ENCODE data around the gene ZSCAN26.

GRCh38 chr6:28322661-28323060 lies 55.7 kb downstream of the ZSCAN26 start:
- no peak for TF ChIP-seq POLR2A (IDR thresholded peaks at IDR 0.05)
- TF ChIP-seq, protein P1, sequence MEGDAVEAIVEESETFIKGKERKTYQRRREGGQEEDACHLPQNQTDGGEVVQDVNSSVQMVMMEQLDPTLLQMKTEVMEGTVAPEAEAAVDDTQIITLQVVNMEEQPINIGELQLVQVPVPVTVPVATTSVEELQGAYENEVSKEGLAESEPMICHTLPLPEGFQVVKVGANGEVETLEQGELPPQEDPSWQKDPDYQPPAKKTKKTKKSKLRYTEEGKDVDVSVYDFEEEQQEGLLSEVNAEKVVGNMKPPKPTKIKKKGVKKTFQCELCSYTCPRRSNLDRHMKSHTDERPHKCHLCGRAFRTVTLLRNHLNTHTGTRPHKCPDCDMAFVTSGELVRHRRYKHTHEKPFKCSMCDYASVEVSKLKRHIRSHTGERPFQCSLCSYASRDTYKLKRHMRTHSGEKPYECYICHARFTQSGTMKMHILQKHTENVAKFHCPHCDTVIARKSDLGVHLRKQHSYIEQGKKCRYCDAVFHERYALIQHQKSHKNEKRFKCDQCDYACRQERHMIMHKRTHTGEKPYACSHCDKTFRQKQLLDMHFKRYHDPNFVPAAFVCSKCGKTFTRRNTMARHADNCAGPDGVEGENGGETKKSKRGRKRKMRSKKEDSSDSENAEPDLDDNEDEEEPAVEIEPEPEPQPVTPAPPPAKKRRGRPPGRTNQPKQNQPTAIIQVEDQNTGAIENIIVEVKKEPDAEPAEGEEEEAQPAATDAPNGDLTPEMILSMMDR (IDR thresholded peaks at IDR 0.05), result no peak
